ENCODE results near the gene KRI1. TPM values are rescaled to one million over a fixed set of nuclear protein-coding genes. Genes with fewer than 3 reads are reported as not detected.
A peak's percentile ranks its signal among the peaks of the same experiment; 100 is the strongest.
"Not testable (repeated sequence)": the region's sequence is repeated elsewhere in the genome, so short reads cannot be mapped to it uniquely, and the experiment has no call there.

KRI1 gene
- total RNA-seq, 2 experiments from 2014 or later, result 62.5 to 67.1 TPM

GRCh38 chr19:10535613-10536012 is 30.2 kb downstream of the KRI1 start:
- intact Hi-C loops (cut with DNase I, micrococcal nuclease), result no loop called here
- Mint-ChIP-seq H3K36me3 (ENCODE audit: low read depth) (no peaks in the 10 kb centered on the region), H3K27ac (no peak overlapping the region), H3K4me3 (no peak overlapping the region), H3K4me1 (no peaks in the 10 kb centered on the region), H3K27me3 (peaks cover 11% of the 10 kb centered on the region), H3K9me3 (ENCODE audit: low read depth) (peaks cover 3% of the 10 kb centered on the region)
- ChIA-PET POLR2A (interaction anchor here (0.7 to 1.1 kb wide), 2 partner anchors 20 to 128 kb away, joined by 3 to 5 read pairs; no protein-coding TSS in a partner anchor), CTCF (interaction anchor here (0.7 to 1.4 kb wide), 6 partner anchors 10 to 147 kb away, joined by 3 to 5 read pairs (median 3); no protein-coding TSS in a partner anchor)
- ATAC-seq (no peak), DNase-seq (no peak)

GRCh38 chr19:10533646-10534386 is 32.0 kb downstream of the KRI1 start:
- POLR2A ChIA-PET, result interaction anchor here (0.7 kb wide), 1 partner anchor 23 kb away, joined by 5 read pairs; no protein-coding TSS in a partner anchor
- no peaks in the 10 kb centered on the region for H3K4me1 Mint-ChIP-seq

GRCh38 chr19:10532457-10532856 is 33.4 kb downstream of the KRI1 start:
- Mint-ChIP-seq H3K36me3 (ENCODE audit: low read depth) (no peaks in the 10 kb centered on the region), H3K27ac (no peak overlapping the region), H3K4me1 (no peaks in the 10 kb centered on the region), H3K9me3 (ENCODE audit: low read depth) (peaks cover 3% of the 10 kb centered on the region), H3K4me3 (no peak overlapping the region), H3K27me3 (no peaks in the 10 kb centered on the region)
- DNase-seq, result no peak
- ChIA-PET CTCF (no interaction called here), POLR2A (no interaction called here)
- no peak for ATAC-seq
- intact Hi-C loops (cut with DNase I, micrococcal nuclease), result no loop called here

More at GRCh38 chr19:10533646-10534386, 32.0 kb downstream of the KRI1 start:
- Mint-ChIP-seq H3K9me3 (ENCODE audit: low read depth) (peaks cover 3% of the 10 kb centered on the region), H3K36me3 (ENCODE audit: low read depth) (no peaks in the 10 kb centered on the region), H3K4me3 (no peak overlapping the region), H3K27me3 (peaks cover 5% of the 10 kb centered on the region), H3K27ac (no peak overlapping the region)
- no peak for DNase-seq
- no peak for ATAC-seq
- intact Hi-C loops (cut with DNase I, micrococcal nuclease), result no loop called here
- CTCF ChIA-PET, result interaction anchor here (0.7 to 1.5 kb wide), 5 partner anchors 23 to 168 kb away, joined by 3 to 4 read pairs (median 3); partner anchors contain the start of gene QTRT1

- H3K27ac Mint-ChIP-seq; POLR2A ChIA-PET; H3K4me3 Mint-ChIP-seq; ATAC-seq; H3K27me3 Mint-ChIP-seq; DNase-seq; intact Hi-C loops (cut with DNase I, micrococcal nuclease); H3K36me3 Mint-ChIP-seq (ENCODE audit: low read depth); CTCF ChIA-PET; H3K9me3 Mint-ChIP-seq (ENCODE audit: low read depth); H3K4me1 Mint-ChIP-seq: not testable (repeated sequence)
Observed at GRCh38 chr19:10526887-10527286, 38.9 kb downstream of the KRI1 start.

- no peak overlapping the region for H3K4me3 Mint-ChIP-seq
- ATAC-seq, result no peak
- no peaks in the 10 kb centered on the region for H3K9me3 Mint-ChIP-seq (ENCODE audit: low read depth)
- ChIA-PET POLR2A (no interaction called here), CTCF (interaction anchor here (0.7 to 1.3 kb wide), 3 partner anchors 10 to 944 kb away, joined by 3 read pairs; no protein-coding TSS in a partner anchor)
- intact Hi-C loops (cut with DNase I, micrococcal nuclease), result no loop called here
- H3K27me3 Mint-ChIP-seq, result no peaks in the 10 kb centered on the region
- no peak overlapping the region for H3K27ac Mint-ChIP-seq
- no peaks in the 10 kb centered on the region for H3K4me1 Mint-ChIP-seq
- no peak for DNase-seq
- H3K36me3 Mint-ChIP-seq (ENCODE audit: low read depth), result no peaks in the 10 kb centered on the region
Observed at GRCh38 chr19:10525636-10526035, 40.2 kb downstream of the KRI1 start.

- intact Hi-C loops (cut with DNase I, micrococcal nuclease), result no loop called here
- CTCF ChIA-PET, result interaction anchor here (0.8 to 1.3 kb wide), 5 partner anchors 13 to 180 kb away, joined by 3 to 4 read pairs (median 3); no protein-coding TSS in a partner anchor
- Mint-ChIP-seq H3K27me3 (peaks cover 16% of the 10 kb centered on the region), H3K9me3 (ENCODE audit: low read depth) (no peaks in the 10 kb centered on the region), H3K4me1 (peaks cover 13% of the 10 kb centered on the region), H3K36me3 (ENCODE audit: low read depth) (no peaks in the 10 kb centered on the region), H3K4me3 (no peak overlapping the region), H3K27ac (no peak overlapping the region)
- ATAC-seq, result no peak
- POLR2A ChIA-PET, result interaction anchor here (0.6 kb wide), 1 partner anchor 49 kb away, joined by 3 read pairs; no protein-coding TSS in a partner anchor
- DNase-seq, result no peak
Observed at GRCh38 chr19:10523135-10523636, 42.6 kb downstream of the KRI1 start.

- ChIA-PET POLR2A (no interaction called here), CTCF (interaction anchor here (0.6 kb wide), 1 partner anchor 12 kb away, joined by 3 read pairs; no protein-coding TSS in a partner anchor)
- Mint-ChIP-seq H3K4me3 (no peak overlapping the region), H3K4me1 (peaks cover 19% of the 10 kb centered on the region), H3K27ac (no peak overlapping the region), H3K27me3 (peaks cover 23% of the 10 kb centered on the region), H3K9me3 (ENCODE audit: low read depth) (no peaks in the 10 kb centered on the region), H3K36me3 (ENCODE audit: low read depth) (no peaks in the 10 kb centered on the region)
- no peak for ATAC-seq
- DNase-seq, result no peak
- intact Hi-C loops (cut with DNase I, micrococcal nuclease), result no loop called here
Observed at GRCh38 chr19:10521461-10522171, 44.2 kb downstream of the KRI1 start.

GRCh38 chr19:10520652-10521318 is 45.0 kb downstream of the KRI1 start:
- ChIA-PET CTCF (interaction anchor here (0.9 kb wide), 1 partner anchor 13 kb away, joined by 3 read pairs; no protein-coding TSS in a partner anchor), POLR2A (no interaction called here)
- Mint-ChIP-seq H3K27me3 (peaks cover 30% of the 10 kb centered on the region), H3K27ac (no peak overlapping the region), H3K9me3 (ENCODE audit: low read depth) (no peaks in the 10 kb centered on the region), H3K36me3 (ENCODE audit: low read depth) (no peaks in the 10 kb centered on the region), H3K4me3 (no peak overlapping the region), H3K4me1 (peaks cover 20% of the 10 kb centered on the region)
- intact Hi-C loops (cut with DNase I, micrococcal nuclease), result no loop called here
- DNase-seq (no peak), ATAC-seq (no peak)

GRCh38 chr19:10519421-10519820 is 46.4 kb downstream of the KRI1 start:
- DNase-seq (no peak), ATAC-seq (no peak)
- CTCF ChIA-PET, result interaction anchor here (0.6 to 0.9 kb wide), 3 partner anchors 11 to 64 kb away, joined by 3 read pairs; no protein-coding TSS in a partner anchor
- no peaks in the 10 kb centered on the region for H3K36me3 Mint-ChIP-seq (ENCODE audit: low read depth)
- H3K27ac Mint-ChIP-seq, result no peak overlapping the region
- no peak overlapping the region for H3K4me3 Mint-ChIP-seq
- peaks cover 43% of the 10 kb centered on the region for H3K27me3 Mint-ChIP-seq
- POLR2A ChIA-PET, result no interaction called here
- intact Hi-C loops (cut with DNase I, micrococcal nuclease), result loop anchor here (5.0 to 10.0 kb wide), 2 partner anchors 225 to 227 kb away; no protein-coding TSS in a partner anchor
- H3K9me3 Mint-ChIP-seq (ENCODE audit: low read depth), result no peaks in the 10 kb centered on the region
- H3K4me1 Mint-ChIP-seq, result peaks cover 21% of the 10 kb centered on the region

- Mint-ChIP-seq H3K9me3 (ENCODE audit: low read depth) (no peaks in the 10 kb centered on the region), H3K36me3 (ENCODE audit: low read depth) (no peaks in the 10 kb centered on the region), H3K4me3 (peak overlapping the region; percentile 15), H3K27ac (no peak overlapping the region), H3K4me1 (peaks cover 24% of the 10 kb centered on the region), H3K27me3 (peaks cover 45% of the 10 kb centered on the region)
- POLR2A ChIA-PET, result no interaction called here
- CTCF ChIA-PET, result interaction anchor here (0.6 to 0.7 kb wide), 3 partner anchors 36 to 100 kb away, joined by 3 to 4 read pairs (median 3); no protein-coding TSS in a partner anchor
- DNase-seq (no peak), ATAC-seq (no peak)
- intact Hi-C loops (cut with DNase I, micrococcal nuclease), result loop anchor here (5.0 to 10.0 kb wide), 2 partner anchors 224 to 226 kb away; no protein-coding TSS in a partner anchor
Observed at GRCh38 chr19:10518444-10519361, 47.1 kb downstream of the KRI1 start.

All from activated CD4-positive, alpha-beta T cell treated with anti-CD3 and anti-CD28 coated beads for 36 hours (primary cell).